GOT3 (cell line): ENCODE results near the gene NBEA.
"Not testable (repeated sequence)": the region's sequence is repeated elsewhere in the genome, so short reads cannot be mapped to it uniquely, and the experiment has no call there.

ENCODE experiments used
- DNase-seq: peaks from one replicate; lab custom pipeline; 2025; ENCODE audit warnings: mixed read lengths; lab: John Stamatoyannopoulos, UW

Gene NBEA

GRCh38 chr13:35092751-35093150, 150.7 kb downstream of the NBEA start:
- no peak for DNase-seq

- no peak for DNase-seq
Measured at GRCh38 chr13:35093356-35093755, 151.3 kb downstream of the NBEA start.

- DNase-seq: not testable (repeated sequence)
Measured at GRCh38 chr13:35106771-35107170, 164.7 kb downstream of the NBEA start.

- DNase-seq: no peak
Measured at GRCh38 chr13:35107535-35107934, 165.5 kb downstream of the NBEA start.

GRCh38 chr13:35113612-35114011, 171.5 kb downstream of the NBEA start:
- not testable (repeated sequence) for DNase-seq

- DNase-seq: no peak
Measured at GRCh38 chr13:35127466-35127865, 185.4 kb downstream of the NBEA start.

- no peak for DNase-seq
Measured at GRCh38 chr13:35129500-35129899, 187.4 kb downstream of the NBEA start.

- no peak for DNase-seq
Measured at GRCh38 chr13:35131471-35131870, 189.4 kb downstream of the NBEA start.

GRCh38 chr13:35136585-35136984, 194.5 kb downstream of the NBEA start:
- no peak for DNase-seq

GRCh38 chr13:35139591-35139990, 197.5 kb downstream of the NBEA start:
- no peak for DNase-seq

- no peak for DNase-seq
Measured at GRCh38 chr13:35140321-35140720, 198.3 kb downstream of the NBEA start.

- DNase-seq: no peak
Measured at GRCh38 chr13:35140831-35141230, 198.8 kb downstream of the NBEA start.

- no peak for DNase-seq
Measured at GRCh38 chr13:35143123-35143522, 201.1 kb downstream of the NBEA start.

- DNase-seq: no peak
Measured at GRCh38 chr13:35144166-35144890, 202.3 kb downstream of the NBEA start.

- no peak for DNase-seq
Measured at GRCh38 chr13:35146686-35147085, 204.6 kb downstream of the NBEA start.

- no peak for DNase-seq
Measured at GRCh38 chr13:35157143-35157755, 215.2 kb downstream of the NBEA start.

GRCh38 chr13:35159041-35159440, 217.0 kb downstream of the NBEA start:
- DNase-seq: no peak

GRCh38 chr13:35160896-35161295, 218.8 kb downstream of the NBEA start:
- DNase-seq: no peak

- DNase-seq: no peak
Measured at GRCh38 chr13:35162420-35162819, 220.3 kb downstream of the NBEA start.

GRCh38 chr13:35163674-35164073, 221.6 kb downstream of the NBEA start:
- no peak for DNase-seq

- no peak for DNase-seq
Measured at GRCh38 chr13:35164324-35164932, 222.4 kb downstream of the NBEA start.

GRCh38 chr13:35165205-35165604, 223.1 kb downstream of the NBEA start:
- DNase-seq: no peak

- no peak for DNase-seq
Measured at GRCh38 chr13:35179494-35179893, 237.4 kb downstream of the NBEA start.
